SKM-1 (cell line): Measurements from ENCODE around the gene KRTAP5-2.
"Not testable (repeated sequence)": the region's sequence is repeated elsewhere in the genome, so short reads cannot be mapped to it uniquely, and the experiment has no call there.

Experiments
- DNase-seq: peaks from one replicate; lab custom pipeline; 2025; ENCODE audit not compliant: unreplicated experiment; lab: John Stamatoyannopoulos, UW

KRTAP5-2 gene

DNA sequence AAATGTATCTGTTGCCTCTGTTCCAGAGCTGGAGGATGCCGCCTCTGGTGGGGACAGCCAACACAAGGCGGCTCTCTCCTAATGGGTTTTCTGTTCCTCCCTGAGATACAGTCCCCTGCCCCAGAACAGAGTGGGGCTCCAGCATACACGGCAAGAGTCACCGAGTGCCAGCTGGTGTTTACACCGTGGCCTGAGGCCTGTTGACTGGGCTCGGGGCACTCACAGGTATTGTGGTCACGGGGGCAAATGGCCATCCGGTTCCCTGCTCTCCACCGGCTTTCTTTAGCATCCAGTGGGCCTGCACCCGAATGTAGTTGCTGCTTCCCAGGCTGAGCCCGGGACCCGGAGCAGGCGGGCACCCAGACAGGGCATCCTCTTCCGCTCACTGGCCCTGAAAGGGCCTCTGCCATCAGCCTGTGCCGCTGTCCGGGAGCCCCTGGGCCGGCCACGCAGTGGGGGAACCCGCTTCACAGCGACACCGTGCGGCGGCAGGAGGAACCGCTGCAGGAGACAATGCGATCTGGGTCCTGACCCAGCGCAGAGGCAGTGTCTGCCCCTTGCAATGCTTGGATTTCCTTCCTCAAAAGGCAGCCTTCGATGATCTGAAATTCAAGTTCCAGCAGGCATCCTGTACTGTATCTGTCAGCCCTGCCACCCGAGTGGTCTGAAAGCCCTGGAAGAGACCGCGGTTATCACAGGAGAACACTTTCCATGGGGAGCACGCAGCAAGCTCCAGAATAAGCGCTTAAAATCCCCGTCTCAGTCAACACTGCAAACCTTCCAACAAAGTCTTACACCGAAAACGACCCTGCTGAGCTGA, 30.6 kb upstream of the KRTAP5-2 start:
- DNase-seq = no peak

DNA sequence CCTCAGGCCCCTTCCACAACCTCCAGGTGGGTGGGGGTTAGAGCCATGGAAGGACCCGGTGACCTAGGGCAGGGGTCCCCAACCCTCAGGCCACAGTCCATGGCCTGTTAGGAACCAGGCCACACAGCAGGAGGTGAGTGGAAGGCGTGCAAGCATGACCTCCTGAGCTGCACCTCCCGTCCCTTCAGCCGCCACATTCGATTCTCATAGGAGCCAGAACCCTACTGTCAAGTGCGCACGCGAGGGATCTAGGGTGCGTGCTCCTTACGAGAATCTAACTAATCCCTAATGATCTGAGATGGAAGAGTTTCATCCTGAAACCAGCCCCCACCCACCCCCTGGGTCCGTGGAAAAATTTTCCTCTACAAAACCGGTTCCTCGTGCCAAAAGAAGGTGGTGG, 27.4 kb upstream of the KRTAP5-2 start:
- DNase-seq = no peak

DNA sequence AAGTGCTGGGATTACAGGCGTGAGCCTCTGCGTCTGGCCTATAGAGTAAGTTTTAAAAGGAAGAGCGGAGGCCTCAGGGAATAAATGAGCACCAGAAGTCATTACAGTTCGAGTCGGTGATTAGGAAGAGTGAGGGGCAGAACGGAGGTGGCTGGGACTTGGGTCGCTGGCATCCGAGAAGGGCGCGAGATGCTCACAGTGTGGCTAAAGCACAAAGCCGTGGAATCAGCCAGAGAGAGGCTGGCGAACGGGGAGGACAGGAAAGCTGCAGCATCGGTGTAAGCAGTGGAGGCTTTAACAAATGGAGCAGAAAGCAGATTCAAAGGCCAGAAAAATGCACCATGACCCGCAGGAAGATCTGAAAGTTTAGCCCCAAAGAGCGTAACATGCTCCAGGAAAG, 26.5 kb upstream of the KRTAP5-2 start:
- no peak for DNase-seq

DNA sequence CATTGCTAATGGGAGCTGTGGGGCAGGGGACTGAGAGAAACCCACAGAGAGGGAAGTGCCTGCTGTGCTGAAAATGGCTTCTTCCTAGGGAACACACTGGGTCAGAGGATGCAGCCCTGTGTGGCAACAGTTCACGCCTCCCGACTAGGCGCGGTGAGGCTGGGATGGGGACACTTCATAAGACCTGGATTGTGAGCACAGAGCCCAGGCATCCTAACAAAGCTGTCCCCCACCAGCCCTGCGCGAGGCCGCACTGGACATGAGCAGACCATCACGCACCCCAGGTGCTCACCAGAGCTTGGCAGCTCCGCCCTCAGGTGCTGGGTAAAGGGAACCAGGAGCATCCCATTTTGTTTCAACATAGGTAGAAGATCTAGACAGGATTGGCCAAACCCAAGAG, 25.6 kb upstream of the KRTAP5-2 start:
- DNase-seq = no peak

DNA sequence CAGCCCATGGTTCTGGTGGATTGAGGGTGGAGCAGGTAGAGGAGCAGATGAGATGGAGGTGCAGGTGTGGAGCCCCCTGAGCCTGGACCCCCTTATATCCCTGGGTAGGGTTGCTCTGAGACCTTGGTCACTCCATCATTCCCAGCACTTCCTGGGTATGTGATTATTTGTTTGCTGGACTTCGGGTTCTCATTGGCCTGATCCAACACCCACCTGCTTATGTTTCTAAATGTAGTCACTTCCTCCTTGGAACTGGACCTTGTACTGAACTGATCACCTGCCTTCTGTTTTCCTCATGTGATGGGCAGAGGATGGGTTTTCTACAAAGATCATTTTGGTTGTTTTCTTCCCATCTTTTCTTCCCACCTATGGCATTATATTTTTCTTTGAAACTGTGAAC, 24.0 kb upstream of the KRTAP5-2 start, which contains the start of gene KRTAP5-4:
Gene KRTAP5-4, minus strand, starts transcription at position 53 of the 400 bp plus-strand sequence. Its CDS starts 45 bp downstream, at position 8.
- DNase-seq = no peak

DNA sequence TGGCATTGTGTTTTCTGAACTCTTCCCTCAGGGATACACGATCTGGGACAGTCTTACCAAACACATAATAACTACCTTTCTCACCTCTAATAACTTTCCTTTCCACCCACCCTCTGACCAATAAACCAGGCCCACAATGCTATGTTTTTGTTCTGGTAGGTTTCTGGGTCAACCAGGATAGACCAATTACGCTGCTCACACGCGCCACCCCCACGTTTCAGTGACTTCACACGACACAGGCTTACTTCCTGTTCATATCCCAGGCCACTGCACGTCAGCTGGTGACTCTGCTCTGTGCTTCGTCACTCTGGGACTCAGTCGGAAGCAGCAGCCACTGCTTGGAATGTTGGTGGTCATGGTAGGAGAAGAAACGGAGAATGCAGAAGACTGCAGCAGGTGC, 21.4 kb upstream of the KRTAP5-2 start:
- DNase-seq = no peak

DNA sequence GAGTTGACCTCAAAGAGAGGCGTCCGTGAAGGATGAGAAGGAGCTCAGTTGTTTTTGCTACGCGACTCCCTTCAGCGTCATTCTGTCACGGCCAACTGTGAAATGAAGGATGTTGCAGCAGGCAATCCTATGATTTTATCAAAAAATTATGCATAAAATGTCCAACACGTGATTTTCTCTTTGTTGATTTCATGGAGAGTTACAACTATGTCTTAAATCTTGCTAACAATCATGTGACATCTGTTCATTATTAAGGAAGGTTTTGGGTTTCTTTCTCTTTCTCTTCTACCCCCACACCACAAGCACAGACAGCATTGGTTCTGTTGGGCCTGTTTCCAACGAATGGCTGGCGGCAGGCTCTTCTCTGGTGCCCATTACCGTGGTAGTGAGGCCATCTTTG, 20.1 kb upstream of the KRTAP5-2 start:
- no peak for DNase-seq

DNA sequence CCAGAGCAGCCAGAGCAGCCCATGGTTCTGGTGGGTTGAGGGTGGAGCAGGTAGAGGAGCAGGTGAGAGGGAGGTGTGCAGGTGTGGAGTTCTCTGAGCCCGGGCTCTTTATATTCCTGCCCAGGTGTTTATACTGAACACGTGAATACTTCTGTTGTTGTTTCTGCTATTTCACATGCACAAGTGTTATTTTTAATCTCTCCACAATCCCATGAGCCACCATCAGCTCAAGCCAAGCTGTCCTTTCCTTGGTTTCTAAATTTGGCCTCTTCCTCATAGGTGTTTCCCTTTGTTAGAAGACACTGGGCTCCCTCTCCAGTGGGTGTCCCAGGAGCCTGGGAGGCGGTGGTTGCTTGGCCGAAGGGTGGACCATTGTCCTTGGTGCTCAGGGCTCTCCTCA, 10.3 kb upstream of the KRTAP5-2 start, which contains the start of gene KRTAP5-3:
Gene KRTAP5-3, minus strand, starts transcription at position 101 of the 400 bp plus-strand sequence. Its CDS starts 78 bp downstream, at position 23.
- DNase-seq = no peak

DNA sequence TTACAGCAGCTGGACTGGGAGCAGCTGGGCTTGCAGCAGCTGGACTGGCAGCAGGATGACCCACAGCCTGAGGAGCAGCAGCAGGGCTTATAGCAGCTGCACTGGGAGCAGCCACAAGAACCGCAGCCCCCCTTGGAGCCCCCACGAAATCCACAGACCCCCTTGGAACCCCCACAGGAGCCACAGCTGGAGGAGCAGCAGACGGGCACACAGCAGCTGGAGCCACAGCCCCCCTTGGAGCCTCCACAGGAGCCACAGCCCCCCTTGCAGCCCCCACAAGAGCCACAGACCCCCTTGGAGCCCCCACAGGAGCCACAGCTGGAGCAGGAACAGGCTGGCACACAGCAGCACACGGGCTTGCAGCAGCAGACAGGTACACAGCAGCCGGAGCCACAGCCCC, 9.8 kb upstream of the KRTAP5-2 start:
- not testable (repeated sequence) for DNase-seq

DNA sequence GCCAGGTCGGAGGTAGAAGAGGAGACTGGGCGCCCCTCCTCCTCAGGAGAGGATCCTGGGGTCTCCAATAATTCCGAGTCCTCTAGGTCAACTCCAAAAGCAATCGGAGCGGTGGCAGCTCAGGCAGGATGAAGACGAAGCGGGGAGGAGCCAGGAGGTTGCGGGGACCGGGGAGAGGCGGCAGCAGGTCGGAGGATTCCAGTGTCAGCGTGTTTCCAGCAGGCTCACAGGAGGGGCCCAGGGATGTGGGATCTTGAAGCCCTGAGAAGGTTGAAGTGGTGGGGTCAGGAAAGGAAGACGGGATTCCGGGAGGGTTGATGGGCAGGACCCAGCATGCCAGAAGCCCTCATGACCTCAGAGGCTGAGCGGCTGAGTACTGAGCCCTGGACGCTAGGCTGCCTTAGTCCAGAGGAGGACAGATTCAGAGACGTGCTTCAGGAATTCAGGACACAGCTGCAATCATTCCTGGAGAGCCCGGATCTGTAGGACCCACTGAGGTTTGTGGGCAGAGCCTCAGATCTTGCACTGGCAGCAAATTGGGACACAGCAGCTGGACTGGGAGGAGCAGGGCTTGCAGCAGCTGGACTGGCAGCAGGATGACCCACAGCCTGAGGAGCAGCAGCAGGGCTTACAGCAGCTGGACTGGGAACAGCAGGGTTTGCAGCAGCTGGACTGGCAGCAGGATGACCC, 9.2 kb upstream of the KRTAP5-2 start:
- DNase-seq = not testable (repeated sequence)

DNA sequence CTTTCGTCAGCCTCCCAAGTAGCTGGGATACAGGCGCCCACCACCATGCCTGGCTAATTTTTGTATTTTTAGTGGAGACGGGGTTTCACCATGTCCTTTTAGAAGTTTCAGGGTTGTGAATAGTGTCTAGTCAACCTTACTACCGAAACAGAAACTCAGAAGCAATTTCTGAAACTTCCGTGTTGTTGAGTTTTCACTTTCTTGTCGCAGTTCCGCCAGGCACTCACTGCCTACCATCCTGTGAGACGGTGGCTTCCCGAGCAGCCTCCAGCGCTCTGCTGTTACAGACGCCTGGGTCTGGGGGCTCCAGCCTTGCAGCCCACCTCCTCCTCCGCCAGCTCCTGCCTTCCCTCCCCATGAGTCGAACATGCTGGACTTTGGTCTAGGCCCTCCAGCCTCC, 7.8 kb upstream of the KRTAP5-2 start:
- DNase-seq = not testable (repeated sequence)

DNA sequence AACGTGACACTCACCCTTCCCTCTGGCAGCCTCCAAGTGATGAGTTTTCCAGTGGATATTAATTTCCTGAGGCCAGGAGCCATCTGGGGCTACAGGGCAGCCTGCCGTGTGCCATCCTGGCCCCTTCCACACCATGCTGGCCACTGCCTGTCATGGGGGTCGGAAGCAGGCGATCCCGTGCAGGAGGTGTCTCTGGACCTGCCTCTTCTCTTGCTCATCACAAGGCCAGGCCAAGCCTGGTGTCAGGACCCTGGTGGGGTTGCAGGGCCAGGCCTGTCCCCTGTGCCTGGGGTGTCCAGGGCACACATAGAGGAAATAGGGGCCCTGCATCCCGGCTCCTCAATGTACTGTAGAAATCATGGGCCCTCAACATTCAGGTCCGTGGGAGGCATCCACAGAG, 6.6 kb upstream of the KRTAP5-2 start:
- DNase-seq = no peak

DNA sequence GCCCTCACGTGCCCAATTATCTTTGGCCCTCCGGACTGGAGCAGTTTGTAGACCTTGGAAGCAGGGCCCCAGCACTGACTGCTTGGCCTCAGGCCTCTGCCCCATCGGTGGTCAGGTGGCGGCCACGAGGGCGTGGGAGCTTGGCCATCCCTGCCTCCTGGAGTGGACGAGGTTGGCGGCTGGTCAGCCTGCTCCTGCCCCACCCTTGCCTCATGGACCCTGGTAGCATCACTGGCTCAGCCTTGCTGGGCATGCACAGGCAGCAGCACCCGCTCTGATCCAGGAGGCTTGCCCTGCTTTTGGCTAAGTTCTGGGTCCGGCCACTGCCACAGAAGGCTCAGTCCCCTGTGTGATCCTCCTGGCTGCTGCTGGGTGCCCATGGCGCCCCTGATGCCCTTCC, 6.1 kb upstream of the KRTAP5-2 start:
- no peak for DNase-seq

DNA sequence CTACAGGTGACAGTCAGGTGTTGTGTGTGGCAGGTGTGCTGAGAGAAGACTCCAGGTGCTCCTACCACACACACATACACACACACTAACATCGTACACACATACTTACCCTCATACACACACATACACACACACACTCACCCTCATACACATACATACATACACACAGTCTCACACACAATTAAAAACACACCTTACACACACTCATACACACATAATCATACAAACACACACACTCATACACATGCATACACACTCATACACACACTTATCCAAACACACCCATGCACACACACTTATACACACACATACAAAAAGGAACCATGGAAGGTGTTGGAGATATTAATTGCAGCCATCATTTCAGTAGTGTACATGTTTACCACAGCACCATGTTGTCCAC, 5.5 kb upstream of the KRTAP5-2 start:
- no peak for DNase-seq

DNA sequence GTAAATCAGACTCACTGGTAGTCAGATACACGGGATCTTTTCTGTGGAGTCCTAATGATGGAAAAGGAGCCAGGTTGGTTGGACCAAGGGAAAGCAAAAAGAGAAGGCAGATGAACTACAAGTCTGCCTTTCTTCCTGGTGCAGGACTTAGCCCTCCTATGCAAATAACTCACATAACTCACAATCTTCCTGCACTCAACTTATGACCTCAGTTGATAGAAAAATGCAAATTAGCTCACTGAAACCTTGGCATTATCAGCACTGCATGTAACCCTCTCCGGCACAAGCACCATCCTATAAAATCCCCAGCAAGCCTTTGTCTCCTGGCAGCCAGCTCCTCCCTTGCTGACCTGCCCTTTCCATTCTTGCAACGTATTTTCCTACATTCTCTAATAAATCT, 3.6 kb upstream of the KRTAP5-2 start:
- not testable (repeated sequence) for DNase-seq

DNA sequence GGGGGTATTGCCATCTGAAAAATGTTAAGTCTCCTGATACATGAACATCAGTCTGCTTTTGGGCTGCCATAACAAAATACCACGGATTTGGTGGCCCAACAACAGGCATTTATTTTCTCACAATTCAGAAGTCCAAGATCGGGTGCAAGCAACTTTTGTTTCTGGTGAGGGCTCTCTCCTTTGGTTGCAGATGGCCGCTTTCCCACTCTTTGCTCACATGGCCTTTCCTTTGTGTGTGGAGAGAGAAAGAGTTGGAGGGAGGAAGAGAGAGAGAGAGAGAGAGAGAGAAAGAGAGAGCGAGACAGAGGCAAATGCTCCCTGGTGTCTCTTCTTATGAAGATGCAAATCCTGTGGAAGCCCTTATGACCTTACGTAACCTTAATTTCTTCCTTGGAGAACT, 2.5 kb upstream of the KRTAP5-2 start:
- no peak for DNase-seq

DNA sequence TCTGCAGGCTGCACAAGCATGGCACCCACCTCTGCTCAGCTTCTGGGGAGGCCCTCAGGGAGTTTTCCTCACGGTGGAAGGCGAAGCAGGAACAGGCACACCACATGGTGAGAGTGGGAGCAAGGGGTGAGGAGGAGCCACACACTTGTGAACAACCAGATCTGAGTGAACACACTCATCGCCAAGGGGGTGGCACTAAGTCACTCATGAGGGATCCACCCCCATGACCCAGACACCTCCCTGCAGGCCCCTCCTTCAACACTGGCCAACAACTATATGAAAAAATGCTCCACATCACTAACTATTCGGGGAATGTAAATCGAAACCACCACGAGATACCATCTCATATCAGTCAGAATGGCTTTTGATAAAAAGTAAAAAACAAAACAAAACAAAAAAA, 722 bp upstream of the KRTAP5-2 start:
- no peak for DNase-seq

DNA sequence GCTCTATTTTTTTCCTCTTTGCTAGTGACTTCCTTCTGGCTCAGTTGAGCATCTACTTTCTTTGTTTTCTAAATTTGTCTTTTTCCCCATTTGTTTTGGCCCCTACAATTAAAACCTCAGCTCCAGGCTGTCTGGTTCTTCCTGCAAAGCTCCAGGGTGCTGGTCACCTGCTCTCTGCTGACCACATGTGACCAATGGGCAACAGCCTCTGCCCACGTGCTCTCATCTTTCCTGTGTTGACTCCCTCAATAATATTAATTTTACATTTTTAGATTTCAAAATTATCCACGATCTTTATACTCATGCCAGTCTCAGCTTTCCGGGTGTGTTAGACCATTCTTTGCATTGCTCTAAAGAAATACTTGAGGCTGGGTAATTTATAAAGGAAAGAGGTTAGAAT, 312 bp upstream of the KRTAP5-2 start:
- DNase-seq = not testable (repeated sequence)

DNA sequence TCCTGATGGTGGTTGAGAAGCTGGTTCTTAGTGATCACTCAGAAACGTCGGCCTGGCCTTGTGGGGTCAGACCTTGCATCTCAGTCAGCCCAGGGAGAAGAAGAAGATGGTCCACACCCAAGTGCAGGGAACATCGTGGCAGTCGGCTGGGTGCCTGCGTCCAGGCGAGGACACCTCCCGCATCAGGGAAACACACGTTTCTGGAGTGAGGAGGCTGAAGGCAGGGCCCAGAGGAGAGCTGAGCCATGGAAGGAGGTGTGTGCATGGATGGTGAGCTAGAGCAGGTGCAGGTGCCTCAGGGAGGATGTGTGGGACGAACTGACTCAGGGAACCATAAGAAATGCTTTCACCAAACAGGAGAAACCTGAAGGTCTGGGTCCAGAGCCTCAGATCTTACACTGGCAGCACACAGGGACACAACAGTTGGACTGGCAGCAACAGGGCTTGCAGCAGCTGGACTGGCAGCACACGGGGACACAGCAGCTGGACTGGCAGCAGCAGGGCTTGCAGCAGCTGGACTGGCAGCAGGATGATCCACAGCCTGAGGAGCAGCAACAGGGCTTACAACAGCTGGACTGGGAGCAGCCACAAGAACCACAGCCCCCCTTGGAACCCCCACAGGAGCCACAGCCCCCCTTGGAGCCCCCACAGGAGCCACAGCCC, 632 bp downstream of the KRTAP5-2 start:
- DNase-seq = no peak

DNA sequence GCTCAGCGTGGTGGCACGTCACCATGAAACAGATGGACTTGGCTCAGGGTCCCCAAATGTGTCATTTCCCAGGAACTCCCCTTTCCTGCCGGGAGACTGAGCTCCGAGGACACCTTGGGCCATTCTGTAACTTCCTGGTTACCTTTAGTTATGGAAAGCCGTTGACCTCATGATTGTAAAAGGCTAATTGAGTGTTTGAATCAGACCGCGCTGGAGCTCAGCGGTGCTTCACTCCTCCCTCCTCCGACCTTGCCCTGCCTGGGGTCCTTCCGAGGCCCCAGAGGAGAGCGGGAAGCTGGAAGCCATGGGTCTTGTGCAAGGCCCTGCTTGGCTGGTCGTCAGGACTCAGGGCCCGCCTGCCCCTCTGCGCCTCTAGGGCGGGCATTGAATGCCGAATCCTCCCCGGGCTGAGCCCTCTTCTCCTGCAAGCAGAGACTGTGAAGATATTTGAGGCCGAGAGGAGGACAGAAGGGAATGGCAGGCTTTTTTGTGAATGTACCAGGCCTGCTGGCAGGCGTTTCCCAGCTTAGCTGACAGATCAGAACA, 1.4 kb downstream of the KRTAP5-2 start:
- DNase-seq = not testable (repeated sequence)

DNA sequence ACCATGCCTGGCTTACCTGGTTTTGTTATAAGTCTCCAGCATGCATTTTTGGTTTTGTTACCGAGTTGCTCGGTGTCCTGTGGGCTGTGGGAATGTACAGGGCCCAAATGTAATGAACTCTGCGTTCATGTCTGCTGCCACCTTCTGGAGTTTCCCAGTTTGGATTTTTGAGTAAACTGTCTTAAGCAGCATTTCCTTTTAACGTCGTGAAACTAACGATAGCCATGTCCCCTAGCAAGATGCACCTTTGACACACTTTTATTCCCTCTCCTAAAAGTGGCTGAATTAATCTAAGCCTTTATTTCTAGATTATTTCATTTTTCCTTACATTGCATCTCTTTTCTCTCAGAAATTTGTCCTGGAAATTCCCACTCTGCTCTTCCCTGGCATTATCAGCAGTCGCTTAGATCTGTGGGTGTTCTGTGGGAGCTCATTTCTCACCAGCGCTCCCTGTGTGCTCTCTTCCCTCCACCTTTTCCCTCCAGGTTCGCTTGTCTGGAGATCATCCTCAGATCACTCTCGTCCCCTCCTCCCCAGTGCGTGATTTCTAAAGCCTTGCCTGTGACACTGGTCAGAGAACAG, 2.0 kb downstream of the KRTAP5-2 start:
- not testable (repeated sequence) for DNase-seq
